Mesenteric fat pad (tissue), 1 donor: ENCODE data around the gene FRG2. TPM values are rescaled to one million over a fixed set of nuclear protein-coding genes. Genes with fewer than 3 reads are reported as not detected.
"Not testable (repeated sequence)": the region's sequence is repeated elsewhere in the genome, so short reads cannot be mapped to it uniquely, and the experiment has no call there.

Source experiments
- DNase-seq: peaks from one replicate; pipeline ENCODE4 v3.0.0-alpha.2; 2020; ENCODE audit warnings: low spot score
- total RNA-seq: library from RNA; stranded (reverse); fragmentation: NEBNext Ultra II Directional; extraction: Animal tissue kit (Norgen Biotek cat#: 25700); gene quantifications from one replicate; pipeline ENCODE4 v1.2.1, GENCODE V29; 2021
- donor health status: DM: yes; HTN: yes; CAD: no.

FRG2 gene
- total RNA-seq, 1 donor from 2014 or later, result not detected

DNA sequence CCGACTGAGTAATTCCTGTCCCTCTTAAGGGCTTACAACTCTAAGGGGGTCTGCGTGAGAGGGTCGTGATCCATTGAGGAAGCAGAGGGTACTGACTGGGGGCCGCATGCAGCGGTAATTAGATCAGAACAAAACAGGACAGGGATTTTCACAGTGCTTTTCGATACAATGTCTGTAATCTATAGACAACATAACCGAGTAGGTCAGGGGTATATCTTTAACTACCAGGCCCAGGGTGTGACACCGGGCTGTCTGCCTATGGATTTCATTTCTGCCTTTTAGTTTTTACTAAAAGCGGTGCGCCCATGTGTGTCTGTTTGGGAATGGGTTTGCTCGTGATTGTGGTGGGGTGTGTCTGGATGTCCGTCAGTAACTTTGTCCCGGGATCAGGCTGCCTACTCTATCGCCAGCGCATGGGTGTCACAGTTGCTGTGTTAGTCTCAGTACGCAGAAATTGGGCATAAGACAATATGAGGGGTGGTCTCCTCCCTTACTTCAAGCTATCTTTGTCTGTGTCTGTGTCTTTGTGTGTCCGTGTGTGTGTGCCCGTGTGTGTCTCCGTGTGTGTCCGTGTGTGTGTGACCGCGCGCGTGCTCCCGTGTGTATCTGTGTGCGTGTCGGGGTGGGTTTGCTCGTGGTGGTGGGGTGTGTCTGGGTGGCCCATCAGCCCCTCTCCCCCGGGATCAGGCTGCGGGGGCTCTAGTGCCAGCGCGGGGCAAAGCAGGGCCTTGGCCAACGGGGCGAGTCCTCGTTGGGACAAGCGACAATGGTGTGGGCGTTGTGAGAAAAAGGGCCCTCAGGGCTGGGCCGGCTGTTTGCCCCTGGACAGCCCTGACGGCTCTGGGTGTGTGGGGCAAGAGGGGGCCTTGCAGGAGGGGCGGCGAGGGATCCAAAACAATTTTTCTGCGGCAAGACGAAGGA is 10.4 kb downstream of the FRG2 start:
- DNase-seq, result no peak

GRCh38 chr4:190015538-190016368 is 11.3 kb downstream of the FRG2 start:
- DNase-seq, result no peak

DNA sequence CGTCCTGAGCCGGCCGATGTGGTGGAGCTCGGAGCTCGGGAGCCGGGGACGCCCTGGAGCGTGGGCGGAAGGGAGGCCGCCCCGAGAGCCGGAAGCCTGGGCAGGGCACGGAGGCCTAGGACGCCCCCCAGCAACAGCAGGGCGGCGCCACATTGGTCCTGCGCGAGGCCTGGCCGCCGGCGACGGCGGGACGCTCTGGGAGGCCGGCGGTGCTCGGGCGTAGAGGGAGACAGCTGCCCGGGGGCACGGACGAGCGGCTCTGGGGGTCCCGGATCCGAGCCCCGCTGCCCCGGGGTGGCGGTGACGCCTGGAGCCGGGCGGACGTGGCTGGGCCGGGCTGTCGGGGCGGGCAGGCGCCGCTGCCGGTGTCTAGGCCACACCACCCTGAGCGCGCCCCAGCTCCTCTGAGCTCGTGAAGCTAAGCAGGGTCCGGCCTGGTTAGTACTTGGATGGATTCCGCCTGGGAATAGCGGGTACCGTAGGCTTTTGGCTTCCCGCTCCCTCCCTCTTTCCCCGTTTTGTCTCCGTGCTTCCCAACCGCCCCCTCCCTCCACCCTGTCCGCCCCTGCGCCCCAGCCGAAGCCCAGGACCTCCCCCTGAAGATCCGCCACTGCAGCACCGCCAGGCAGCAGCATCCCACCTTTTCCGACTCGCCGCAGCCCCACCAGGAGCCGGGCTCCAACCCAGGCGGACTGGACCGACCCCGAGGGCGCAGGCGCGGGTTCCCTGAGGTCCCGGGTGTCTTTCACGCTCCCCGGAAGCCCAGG is 12.1 kb downstream of the FRG2 start:
- DNase-seq, result no peak

DNA sequence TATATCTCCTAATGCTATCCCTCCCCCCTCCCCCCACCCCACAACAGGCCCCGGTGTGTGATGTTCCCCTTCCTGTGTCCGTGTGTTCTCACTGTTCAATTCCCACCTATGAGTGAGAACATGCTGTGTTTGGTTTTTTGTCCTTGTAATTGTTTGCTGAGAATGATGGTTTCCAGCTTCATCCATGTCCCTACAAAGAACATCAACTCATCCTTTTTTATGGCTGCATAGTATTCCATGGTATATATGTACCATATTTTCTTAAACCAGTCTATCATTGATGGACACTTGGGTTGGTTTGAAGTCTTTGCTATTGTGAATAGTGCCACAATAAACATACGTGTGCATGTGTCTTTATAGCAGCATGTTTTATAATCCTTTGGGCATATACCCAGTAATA is 37.1 kb downstream of the FRG2 start:
- DNase-seq, result not testable (repeated sequence)

DNA sequence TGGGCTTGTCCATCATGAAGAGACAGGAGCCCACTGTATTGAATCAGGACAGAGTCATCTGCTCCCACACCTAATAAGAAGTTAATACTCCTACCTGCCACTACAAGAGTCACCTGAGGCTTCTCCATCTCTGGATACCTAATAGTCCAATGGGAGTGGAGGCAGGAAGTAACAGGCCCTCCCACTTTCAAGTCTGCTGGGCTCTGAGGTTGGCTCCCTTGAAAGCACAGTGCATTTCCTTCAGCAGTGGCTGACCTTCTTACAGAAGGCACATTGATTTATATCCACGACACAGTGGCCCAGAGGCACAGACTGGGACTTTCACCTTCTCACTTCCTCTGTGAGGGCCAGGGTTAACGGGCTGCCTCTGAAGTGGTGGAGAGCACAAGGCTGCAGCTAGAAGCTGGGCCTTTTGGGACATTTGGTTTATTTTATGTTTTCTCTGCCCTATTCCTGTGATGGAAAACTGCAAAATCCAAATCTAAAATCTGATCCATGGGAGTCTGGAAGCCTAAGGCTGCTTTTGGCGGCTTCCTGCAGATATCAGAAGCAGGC is 38.1 kb downstream of the FRG2 start:
- no peak for DNase-seq

GRCh38 chr4:189985651-189986243 is 41.3 kb downstream of the FRG2 start:
- not testable (repeated sequence) for DNase-seq

DNA sequence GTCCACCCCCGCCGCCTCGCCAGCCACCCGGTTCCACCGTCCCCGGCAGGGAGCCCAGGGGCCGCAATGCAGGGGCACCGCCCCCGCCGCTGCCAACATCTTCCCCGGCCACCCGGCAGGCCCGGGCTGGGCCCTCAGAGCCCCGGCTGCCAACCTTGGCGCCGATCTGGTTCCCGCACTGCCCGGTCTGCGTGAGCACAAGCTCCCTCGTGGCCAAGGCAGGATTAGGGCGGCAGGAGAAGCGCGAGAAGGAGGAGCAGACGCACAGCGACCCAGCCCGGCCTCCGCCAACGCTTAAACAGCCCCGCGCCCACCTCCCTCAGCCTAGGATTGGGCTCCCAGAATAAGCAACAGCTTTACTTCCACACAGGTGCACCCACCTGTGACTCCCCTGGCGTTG is 42.4 kb downstream of the FRG2 start:
- DNase-seq, result not testable (repeated sequence)

DNA sequence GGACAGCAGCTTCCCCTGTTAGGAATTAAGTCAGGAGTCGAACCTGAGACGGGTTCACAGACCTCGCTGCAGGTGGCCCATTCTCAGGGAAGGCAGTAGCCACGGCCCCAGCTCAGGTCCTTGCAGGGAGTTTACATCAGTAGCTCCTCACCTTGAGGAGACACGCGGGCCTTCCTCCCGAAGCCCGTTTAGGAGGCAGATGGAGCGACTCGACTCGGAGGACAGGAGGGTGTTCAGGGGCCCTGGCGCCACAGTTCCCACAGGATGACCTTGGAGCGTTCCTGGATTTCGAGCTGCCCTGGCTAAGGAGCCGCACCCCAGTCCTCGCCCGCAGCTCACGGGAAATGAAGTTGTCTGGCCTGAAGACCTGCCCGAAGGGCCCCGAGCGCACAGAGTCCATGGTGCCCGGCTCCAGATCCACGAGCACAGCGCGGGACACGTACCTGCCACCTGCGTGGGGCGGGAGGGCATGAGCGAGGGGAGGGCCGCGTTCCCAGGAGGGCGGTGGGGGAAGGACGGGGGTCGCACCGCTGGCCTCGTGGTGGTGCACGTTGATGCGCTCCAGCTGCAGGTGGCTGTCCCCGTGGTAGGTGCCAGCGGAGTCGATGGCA is 43.0 kb downstream of the FRG2 start:
- not testable (repeated sequence) for DNase-seq

- DNase-seq, result no peak
Observed at GRCh38 chr4:189981970-189982369, 45.1 kb downstream of the FRG2 start.

GRCh38 chr4:189980292-189980691 is 46.8 kb downstream of the FRG2 start:
- not testable (repeated sequence) for DNase-seq

DNA sequence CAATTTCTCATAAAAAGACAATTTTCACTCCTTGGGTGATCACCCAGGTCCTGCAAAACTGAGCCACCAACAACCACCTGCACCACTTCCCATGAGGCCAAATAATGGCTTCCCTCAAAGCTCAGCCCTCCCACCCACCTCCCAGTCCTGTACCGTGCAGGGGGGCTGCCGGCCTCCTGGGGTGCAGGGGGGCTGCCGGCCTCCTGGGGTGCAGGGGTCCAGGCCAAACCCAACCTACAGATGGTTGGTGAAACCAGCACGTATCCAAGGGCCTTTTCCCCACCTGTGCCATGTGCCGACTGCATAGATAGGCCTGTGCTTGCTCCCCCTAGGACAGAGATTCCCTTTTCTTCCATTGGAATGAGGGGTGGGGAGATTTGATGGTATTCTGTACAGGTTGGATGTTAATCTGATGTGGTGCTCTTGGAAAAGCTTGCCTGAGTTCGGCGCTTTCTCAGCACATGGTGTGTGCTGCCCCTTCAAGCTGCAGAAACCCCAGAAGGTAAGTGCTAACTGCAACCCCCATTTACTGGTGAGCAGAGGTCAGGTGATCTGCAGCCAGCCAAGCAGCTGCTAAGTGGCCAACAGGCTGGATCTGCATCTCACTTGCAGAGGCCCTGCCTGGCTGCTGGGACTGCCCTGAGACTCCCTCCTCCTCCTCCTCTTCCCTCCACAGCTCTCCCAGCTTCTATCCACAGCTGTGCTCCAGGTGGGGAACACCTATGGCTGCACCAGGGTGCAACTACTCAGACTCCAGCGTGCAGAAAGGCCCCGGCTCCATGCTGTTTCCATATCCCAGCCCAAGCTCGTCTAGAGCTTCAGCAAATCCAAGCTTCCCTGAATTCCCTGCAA is 47.6 kb downstream of the FRG2 start:
- DNase-seq, result no peak

Other genes starting within 250 kb of the FRG2 start
- gene FRG1, start 86.4 kb downstream of the FRG2 start, total RNA-seq, result 34.9 TPM
- not detected for gene DBET, start 37.2 kb upstream of the FRG2 start, total RNA-seq
- gene DUX4, start 146.5 kb upstream of the FRG2 start, total RNA-seq, result not detected